ENCODE data around the gene TBX10.
A peak's percentile ranks its signal among the peaks of the same experiment; 100 is the strongest.
"Not testable (repeated sequence)": the region's sequence is repeated elsewhere in the genome, so short reads cannot be mapped to it uniquely, and the experiment has no call there.

TBX10 gene

GRCh38 chr11:67614730-67615714 lies 24.5 kb downstream of the TBX10 start:
- DNase-seq: peak; percentile 26

DNA sequence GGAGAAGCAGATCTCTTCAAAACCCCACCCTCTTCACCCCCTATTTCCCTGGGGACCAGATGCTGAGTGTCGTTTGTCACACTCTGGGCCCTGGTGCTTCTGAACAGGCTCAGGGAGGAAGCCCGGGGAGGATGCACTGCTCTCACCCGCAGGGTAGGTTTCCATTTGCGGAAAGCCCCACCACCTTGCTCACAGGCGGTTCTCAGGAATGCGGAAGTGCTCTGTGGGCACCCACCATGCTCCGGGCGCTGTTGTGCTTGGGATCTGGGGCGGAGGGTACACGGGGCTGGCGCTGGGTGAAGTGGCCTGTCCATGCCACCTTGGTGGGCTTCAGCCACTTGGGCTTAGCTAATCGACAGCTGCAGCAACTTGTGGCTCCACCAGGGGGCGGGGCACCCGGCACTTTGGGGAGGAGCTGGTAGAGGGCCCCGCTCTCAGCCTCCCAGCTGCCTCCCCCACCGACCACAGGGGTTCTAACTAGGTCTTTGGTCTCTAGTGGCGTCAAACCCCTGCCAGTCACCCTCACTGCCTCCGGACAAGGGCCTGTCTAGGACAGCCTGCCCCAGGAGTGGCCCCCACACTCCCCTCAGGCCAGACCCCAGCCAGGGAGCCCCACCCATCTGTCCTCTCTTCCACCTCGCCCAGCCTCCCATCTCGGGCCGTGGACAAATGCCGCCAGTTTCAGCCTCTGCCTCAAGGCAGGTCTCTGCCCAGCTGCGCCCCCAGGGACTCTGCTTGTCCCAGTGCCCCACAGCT lies 25.4 kb downstream of the TBX10 start:
- DNase-seq: peak; percentile 89

DNA sequence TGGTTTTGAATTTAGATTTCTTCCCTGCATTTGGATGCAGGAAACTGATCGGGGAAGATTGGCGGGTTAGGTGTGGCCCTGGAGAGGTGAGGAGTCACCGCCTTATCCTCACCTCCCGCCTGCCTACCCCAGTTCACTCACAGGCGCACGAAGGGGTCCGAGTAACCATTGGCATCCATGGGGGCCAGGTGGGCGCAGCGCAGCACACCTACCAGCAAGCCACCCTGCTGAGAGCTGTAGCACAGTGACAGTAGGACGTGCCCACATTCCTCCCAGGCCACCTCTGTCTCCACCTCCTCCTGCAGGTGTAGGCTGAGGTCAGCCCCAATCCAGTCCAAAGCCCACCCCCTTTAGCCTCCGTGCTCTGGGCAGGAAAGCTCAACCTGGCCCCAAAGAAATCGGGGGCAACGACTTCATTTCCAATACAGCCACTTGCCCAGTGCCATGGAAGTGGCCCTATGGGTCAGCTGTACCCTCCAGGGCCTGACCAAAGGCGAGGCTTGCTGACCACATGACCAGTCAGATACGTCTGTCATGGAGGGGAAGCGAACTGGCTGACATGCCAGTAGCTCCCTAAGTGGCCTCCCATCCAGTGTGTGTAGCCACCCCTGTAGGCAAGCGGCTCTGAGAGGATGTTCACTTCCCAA lies 26.1 kb downstream of the TBX10 start:
- DNase-seq: no peak

DNA sequence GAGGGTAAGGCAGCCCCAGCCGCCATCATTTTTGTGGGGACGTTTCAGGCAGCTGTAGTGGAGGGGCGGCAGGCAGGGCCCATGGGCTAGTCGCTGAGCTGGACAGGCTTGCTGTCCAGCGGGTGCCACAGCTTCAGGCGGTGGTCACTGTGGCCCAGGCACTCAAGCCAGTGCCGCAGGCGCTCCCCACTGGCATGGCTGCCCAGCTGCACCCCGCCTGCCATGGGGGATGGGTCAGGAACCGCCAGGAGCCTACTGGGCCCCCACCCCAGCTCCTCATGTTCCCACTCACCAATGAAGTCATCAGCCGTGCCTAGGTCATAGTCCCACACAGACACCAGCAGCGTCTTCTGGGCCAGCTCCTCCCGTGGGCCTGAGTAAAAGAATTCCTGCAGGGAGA lies 26.8 kb downstream of the TBX10 start:
- no peak for DNase-seq

- no peak for DNase-seq
Observed at GRCh38 chr11:67611704-67612587, 27.6 kb downstream of the TBX10 start.

DNA sequence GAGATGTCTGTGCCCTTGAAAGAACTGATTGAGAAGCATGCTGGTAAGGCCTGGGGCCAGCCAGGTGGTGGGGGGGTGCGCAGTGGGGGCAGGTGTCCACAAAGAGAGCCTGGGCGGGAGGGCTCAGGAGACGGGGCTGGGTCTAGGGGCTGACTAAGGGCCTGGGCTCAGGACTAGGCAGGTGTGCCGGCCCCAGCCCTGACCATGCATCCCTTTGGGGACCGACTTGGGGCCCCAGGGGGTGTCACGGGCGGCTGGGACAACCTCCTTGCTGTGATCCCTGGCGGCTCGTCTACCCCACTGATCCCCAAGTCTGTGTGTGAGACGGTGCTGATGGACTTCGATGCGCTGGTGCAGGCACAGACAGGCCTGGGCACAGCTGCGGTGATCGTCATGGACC lies 28.4 kb downstream of the TBX10 start:
- no peak for DNase-seq

- no peak for DNase-seq
Observed at GRCh38 chr11:67610302-67610868, 29.2 kb downstream of the TBX10 start.

DNA sequence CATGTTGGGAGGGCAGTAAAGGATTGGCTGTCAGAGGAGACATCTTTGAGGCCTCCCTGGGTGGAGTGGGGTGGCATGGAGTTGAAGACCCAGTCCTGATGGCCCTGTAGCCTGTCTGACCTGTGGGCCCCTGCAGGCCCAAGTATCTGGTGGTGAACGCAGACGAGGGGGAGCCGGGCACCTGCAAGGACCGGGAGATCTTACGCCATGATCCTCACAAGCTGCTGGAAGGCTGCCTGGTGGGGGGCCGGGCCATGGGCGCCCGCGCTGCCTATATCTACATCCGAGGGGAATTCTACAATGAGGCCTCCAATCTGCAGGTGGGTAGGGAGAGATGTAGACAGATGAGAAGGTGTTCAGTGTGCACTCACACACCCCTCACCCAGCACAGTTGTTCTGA lies 30.2 kb downstream of the TBX10 start:
- no peak for DNase-seq

- DNase-seq: no peak
Observed at GRCh38 chr11:67608486-67608885, 31.1 kb downstream of the TBX10 start.

DNA sequence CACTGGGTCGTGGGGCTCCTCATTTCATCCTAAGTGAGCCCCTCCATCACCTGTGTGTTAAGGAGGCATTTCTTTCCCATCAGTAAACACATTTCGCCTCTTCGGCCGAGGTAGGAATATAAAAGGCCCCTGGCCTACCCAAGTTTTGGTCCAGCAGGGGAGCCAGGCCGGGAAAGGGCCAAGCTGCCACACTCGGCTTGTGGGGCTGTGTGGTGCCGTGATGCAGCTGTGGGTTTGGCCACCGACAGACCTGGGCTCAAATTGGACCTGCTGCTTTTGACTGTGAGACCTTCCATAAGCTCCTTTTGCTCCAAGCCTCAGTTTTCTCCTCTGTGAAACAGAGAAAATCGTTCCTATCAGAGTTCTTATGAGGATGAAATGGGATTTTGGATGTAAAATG lies 32.1 kb downstream of the TBX10 start:
- DNase-seq: no peak

GRCh38 chr11:67606492-67607295 lies 32.9 kb downstream of the TBX10 start, which contains the start of gene NDUFV1:
Gene NDUFV1, plus strand, starts transcription at chr11:67606936. Its CDS starts 69 bp downstream, at chr11:67607005.
- peak; percentile 94 for DNase-seq

GRCh38 chr11:67606093-67606491 lies 33.5 kb downstream of the TBX10 start:
- DNase-seq: no peak

DNA sequence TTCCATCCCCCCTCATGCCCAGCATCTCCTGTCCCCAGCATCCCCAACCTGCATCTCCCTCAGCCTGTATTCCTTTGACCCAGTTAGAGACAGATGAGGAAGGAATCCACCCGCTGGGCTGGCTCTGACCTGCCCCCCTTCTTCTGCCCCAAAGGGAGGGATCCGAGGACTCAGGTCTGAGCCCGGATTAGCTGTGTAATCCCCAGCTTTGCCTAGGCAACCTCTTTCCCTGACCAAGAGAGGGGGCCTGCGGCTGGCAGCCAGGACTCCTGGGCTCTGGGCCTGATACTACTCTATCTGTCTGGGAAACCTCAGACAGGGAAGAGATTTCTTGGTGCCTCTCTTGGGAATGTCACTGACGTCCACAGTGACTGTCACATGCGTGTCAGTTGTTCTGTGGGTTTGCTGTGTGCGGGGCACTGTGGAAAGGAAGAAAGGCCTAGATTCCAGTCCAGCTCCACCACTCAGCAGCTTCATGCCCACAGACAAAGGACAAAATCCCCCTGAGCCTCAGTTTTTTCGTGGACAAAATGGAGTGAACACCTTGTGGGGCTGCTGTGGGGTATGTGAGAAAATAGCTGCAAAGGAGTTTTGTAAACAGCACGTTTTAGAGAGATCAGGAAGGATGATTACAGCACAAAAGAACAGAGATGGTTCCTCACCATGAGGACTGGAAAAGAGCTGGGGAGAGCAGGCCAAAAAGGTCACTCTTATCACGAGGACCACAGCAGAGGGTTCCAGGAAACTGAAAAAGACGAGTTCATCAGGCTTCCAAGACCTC lies 34.1 kb downstream of the TBX10 start:
- DNase-seq: no peak

- no peak for DNase-seq
Observed at GRCh38 chr11:67604815-67605214, 34.7 kb downstream of the TBX10 start.

GRCh38 chr11:67604119-67604518 lies 35.4 kb downstream of the TBX10 start:
- DNase-seq: not testable (repeated sequence)

DNA sequence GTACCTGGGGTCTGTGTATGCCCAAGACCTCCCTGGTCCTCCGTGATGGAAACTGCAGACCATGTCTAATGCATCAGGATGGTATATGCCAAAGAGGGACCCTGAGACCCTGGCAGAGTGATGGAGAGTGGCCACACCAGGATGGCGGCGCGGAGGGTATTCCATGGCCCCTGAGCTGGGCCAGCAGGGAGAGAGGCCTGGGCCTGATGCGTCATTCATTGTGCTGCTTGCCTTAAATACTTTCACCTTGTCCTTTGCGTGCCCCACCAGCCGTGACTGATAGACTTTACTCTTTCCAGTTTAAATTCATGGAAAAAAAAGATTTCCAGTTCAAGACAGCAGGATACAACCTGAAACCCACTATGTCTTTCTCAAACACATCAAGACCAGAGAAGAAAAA lies 38.5 kb downstream of the TBX10 start:
- no peak for DNase-seq

GRCh38 chr11:67600324-67601029 lies 39.1 kb downstream of the TBX10 start:
- DNase-seq: no peak

GRCh38 chr11:67599149-67599548 lies 40.4 kb downstream of the TBX10 start:
- DNase-seq: no peak

GRCh38 chr11:67597963-67598362 lies 41.6 kb downstream of the TBX10 start:
- DNase-seq: not testable (repeated sequence)

Data from CD4-positive, alpha-beta T cell treated with Interleukin-4 for 4 hours (primary cell).